GM21576 (cell line): ENCODE data around the gene ZCCHC8.

ENCODE experiments used
- ATAC-seq: cut with Tn5 transposase; IDR thresholded peaks from one replicate; pipeline ENCODE4 v1.9.1; 2021; ENCODE audit warnings: mild to moderate bottlenecking, moderate library complexity; ENCODE audit not compliant: unreplicated experiment

ZCCHC8 gene

DNA sequence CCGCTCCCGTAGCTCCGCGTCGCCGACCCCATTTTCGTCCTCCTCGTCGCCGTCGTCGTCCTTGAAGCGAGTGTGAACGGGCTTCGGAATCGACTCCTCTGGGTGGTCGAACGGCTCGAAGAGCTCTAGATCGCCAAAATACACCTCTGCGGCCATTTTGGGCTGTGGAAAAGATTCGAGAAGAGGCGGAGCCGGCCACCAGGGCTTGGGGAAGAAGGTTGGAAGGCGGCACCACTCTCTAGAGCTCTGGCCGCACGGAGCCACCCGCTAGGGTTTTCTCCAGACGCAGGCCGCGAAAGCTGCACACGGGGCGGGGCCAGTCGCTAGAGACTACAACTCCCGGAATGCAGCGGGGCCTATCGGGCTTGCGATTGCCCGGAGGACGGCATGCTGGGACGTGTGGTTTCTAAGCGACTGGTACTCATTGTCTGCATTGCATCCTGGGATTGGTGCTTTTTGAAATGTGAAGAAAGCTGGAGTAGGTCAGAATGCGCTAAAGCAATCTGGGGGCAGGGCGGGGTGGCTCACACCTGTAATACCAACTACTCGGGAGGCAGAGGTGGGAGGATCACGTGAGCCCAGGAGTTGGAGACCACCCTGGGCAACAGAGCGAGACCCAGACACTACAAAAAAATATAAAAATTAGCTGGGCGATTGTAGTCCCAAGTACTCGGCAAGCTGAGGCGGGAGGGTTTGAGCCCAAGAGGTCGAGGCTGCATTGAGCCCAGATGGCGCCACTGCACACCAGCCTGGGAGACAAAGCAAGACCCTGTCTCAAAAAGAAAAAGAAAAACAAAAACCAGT is at the start of gene ZCCHC8:
ZCCHC8 (minus strand) TSS at position 248 of the 804 bp plus-strand sequence; CDS start at position 156, 92 bp downstream.
- ATAC-seq: peak; percentile 88

DNA sequence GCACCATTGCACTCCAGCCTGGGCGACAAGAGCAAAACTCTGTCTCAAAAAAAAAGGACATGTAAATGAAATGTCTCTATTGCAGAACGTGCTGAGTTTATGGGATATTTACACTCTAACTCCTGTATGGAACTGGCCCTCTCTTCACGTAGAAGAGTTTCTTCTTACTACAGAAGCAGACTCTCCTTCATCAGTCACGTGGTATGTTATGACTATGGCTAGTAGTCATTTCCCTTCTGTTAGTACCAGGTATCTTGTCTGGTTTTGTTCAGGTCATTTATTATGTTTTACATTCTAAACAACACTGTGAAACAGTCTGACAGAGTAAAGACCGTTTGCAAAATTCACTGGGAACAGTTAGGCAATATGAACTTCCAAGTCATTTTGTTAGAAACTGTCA is 46.6 kb upstream of the ZCCHC8 start:
- ATAC-seq: no peak

DNA sequence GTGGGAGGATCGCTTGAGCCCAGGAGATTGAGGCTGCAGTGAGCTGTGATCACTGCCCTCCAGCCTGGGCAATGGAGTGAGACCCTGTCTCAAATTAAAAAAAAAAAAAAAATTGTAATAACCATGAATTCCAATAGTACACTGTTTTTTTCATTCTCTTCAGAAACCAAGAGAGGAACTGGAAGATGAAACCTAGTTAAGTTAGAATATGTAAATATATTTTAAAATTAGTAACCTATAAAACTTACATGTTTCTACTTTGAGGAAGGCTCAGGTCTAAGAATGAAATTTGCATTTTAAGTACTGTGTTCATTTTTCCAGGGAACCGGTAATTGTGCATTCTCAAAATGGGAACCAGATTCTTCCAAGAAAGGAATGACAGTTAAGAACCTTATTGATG is 45.1 kb upstream of the ZCCHC8 start:
- no peak for ATAC-seq

DNA sequence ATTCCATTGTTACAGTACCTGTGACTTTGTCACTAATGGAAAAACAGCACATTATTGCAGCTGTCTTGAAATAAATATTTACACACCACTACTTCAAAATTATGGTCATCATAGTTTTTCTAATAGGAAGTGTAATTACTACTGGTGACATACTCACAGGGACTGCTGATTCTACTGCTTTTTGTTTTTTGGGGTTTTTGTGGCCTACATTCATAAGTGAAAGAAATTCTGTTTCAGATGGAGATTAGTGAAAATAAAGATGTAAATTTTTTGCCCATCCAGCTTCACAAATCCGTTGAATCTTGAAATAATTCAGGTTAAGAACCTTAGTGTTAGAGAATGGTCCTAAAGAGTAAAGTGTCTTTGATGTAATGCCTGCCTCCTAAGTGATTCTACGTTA is 43.8 kb upstream of the ZCCHC8 start:
- ATAC-seq: no peak

DNA sequence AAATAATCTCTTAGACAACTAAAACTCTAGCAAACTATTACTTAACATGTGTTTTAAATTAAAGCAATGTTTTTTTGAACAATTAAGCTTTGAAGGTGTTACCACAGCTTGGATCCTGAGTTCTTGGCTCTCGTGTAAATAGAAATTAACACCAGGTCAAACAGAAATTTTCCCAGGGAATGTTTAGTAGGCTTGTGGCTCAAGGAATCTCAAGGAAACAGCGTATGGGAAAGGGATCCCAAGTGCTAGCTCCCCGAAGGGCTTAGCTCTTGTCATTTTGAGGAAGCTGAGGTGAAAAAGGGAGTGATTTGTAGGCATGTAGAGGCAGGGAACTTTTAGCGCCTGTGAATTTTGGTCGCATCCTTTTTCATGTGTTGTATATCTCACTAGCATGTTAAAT is 37.8 kb upstream of the ZCCHC8 start:
- no peak for ATAC-seq

DNA sequence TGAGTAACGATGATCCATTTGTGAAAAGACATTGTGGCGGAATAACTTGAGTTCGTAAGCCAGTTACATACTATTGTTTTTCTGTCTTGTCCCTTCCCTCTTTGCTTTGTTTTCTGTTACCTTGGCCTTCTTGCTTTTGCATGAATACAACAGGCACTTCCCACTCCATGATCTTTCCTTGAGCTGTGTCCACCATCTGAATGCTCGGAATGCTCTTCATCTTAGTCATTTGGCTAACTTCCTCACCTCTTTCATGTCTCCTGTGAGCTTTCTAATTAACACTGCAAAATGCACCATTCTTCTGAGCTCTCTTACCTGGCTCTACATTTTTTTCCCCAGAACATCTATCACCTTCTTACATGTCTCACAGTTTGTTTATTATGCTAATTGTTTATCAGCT is 36.3 kb upstream of the ZCCHC8 start:
- ATAC-seq: no peak

DNA sequence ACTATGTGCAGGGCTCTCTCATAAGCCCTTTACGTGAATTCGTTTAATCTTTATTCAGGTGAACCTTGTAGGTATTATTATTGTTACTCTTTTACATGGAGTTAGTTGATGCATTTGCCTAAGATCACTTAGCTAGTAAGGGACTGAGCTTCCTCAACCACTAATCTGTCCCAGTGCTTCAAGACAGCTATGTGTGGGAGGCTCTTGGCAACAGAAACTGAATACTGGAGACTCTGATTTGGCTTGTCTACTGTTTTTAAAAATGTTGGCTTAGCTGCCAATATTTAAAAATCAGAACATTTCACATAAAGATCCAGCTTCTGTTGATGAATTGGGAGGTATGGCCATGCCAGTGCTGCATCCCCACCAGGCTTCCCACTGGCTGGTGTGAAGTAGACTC is 33.1 kb upstream of the ZCCHC8 start:
- ATAC-seq: no peak

DNA sequence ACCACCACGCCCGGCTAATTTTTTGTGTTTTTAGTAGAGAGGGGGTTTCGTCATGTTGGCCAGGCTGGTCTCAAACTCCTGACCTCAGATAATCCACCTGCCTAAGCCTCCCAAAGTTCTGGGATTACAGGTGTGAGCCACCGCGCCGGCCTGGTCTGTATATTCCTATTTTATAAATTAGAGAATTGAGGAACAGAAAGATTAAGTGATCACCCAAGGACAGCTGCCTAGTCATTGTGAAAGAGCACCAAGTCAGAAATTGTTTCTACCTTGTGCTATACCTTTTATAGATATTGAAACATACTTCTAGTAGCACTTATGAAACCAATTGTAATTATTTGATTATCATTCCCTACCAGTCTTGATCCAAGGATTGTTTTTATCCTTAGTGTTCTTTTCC is 28.3 kb upstream of the ZCCHC8 start:
- ATAC-seq: no peak

DNA sequence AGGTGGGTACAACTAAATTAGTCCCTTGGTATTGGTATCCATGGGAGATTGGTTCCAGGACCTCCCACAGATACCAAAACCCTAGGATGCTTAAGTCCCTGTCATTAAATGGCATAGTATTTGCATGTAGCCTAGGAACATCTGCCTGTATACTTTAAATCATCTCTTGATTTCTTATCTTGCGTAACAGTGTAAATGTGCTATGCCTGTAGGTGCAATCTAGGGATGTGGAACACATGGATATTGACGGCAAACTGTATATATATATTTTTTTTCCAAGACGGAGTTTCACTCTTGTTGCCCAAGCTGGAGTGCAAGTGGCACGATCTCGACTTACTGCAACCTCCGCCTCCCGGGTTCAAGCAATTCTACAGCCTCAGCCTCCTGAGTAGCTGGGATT is 27.9 kb upstream of the ZCCHC8 start:
- ATAC-seq: no peak

DNA sequence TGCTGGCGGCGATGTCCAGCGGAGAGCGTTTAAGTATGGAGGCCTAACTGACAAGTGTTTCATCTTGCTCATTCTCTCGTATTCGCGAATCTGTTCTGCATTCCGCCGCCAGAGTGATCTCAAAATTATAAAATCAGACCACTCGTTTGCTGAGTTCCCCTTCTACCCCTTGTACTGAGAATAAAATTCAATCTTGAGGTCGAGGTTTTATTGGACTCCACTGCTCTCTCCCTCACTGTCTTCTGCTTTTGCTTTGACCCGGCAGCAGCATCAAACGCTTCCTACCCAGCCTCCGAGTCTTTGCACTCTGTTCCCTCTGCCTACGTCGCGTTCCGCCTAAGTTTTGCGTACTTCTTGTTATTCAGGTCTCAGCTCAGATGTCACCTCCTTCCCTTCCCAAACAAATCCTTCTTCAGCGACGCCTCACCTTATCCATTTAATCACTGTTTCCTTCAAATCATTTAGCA is 26.8 kb upstream of the ZCCHC8 start:
- no peak for ATAC-seq

DNA sequence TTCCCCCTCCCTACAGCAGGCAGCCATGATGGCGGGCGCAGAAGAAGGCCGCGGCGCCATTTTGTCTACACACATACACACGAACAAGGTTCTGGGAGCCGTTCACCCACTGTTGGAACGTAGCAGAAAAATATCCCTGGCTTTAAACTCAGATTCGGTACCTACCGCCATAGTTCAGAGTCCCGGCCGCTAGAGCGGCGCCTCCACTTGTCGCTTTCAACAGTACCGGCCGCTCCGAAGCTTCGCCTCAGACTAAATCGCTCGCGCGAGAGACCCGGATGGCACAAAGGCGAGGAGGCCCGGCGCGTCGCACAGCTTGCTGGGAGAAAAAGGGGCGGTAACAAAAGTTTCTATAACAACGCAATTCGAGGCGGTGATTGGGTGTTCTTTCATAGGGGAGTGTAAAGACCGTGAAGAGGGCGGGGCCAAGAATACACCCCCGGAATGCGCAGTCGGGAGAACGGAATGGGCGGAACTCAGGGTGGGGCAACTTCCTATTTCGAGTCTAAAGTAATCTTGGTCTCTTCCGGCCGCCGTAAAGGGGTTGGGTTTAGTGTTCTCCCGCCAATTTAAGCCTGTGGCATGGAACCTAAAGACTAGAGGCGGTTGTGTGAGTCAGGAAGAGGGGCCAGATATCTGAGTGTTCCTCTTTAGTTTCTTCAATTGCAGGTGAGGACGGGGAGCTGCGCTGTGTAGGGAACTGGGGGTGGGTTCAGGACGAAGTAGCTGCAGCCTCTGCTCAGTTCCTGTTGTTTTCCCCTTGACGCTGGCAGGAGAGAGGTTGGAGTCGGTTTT is 26.1 kb upstream of the ZCCHC8 start, which contains the start of the genes KNTC1 and RSRC2:
KNTC1 (plus strand) TSS at position 567 of the 795 bp plus-strand sequence. CDS start 2,815 bp downstream, outside the sequence.
RSRC2 (minus strand) TSS at position 254 of the 795 bp plus-strand sequence; CDS start at position 171, 83 bp downstream.
- ATAC-seq: peak; percentile 93

DNA sequence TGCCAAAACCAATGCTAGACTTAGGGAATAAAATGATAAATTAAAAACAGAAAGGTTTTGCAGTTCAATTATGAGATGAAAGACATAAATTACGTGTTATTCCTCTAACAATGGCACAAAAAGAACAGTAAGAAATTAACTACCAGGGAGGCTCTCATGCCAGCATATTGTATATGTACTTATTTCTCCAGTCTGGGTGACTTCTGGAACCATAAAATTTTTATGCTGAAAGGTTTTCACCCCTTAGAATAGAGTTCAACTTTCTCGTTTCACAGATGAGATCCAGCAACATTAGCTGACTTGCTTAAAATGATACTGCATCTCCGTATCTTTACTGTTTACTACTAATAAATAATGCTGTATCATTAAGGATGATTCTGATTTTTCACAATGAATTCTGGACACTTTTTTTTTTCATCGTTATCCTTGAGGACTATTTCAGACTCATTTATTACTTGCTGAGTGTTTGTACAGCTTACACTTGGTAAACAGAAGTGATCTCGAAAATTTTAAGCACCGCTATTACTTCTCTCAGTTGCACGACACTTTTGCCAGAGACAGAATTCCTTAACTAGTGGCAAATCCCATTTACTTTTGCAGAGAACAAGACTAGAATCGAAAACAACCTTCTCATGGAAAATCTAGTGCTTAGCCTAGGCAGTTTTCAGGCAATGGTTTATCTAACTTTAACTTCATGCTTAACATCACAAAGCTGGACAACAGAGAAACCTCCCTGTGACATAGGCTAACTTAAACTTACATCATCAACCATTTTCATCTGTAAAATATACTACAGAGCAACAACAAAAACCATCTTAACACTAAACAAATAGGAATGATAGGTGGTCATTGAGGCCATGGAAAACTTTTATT is 23.4 kb upstream of the ZCCHC8 start:
- ATAC-seq: no peak

DNA sequence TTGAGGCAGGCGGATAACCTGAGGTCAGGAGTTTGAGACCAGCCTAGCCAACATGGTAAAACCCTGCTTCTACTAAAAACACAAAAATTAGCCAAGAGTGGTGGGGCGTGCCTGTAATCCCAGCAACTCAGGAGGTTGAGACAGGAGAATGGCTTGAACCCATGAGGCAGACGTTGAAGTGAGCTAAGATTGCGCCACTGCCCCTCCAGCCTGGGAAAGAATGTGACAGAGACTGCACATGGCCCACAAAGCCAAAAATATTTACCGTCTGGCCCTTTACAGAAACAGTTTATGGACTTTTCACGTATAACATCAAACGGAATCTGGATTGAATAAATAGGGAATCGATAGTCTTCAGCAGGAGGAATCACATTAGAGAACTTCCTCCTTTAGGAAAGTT is 22.5 kb upstream of the ZCCHC8 start:
- no peak for ATAC-seq

DNA sequence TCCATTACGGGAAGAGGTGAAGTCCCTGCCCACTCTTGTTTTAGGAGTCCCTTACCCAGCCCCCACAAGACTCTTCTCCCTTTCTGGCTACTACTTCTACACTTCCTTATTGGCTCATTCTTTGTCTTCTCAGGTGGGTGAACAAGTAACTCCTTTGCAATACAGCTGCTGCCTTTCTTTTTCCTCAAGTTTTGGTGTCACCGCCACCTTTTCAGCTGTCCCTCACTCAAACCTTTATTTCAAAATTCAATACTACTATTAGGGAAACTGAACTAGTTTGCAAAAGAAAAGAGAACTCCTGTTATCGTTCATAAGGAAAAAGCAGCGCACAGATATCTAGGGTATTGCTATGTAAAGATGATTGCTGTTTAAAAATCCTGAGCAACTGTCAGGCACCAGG is 19.9 kb upstream of the ZCCHC8 start:
- ATAC-seq: no peak

DNA sequence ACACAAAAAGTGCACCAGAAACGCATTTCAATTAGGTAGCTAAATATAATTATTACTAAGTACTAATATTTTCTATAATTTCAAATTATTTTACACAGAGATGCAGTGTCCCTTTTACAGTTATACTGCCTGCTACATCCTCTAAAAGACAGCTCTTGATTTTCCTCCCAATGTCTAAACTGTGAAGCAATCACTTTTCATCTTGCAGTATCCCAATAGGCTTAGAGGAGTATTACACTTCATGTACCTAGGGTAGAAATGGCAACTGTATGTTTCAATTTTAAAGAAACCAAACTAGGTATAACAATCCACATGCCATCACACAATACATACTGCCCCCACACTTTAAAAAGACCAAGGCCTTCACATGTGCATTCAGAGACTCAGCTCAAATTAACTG is 18.7 kb upstream of the ZCCHC8 start:
- no peak for ATAC-seq

DNA sequence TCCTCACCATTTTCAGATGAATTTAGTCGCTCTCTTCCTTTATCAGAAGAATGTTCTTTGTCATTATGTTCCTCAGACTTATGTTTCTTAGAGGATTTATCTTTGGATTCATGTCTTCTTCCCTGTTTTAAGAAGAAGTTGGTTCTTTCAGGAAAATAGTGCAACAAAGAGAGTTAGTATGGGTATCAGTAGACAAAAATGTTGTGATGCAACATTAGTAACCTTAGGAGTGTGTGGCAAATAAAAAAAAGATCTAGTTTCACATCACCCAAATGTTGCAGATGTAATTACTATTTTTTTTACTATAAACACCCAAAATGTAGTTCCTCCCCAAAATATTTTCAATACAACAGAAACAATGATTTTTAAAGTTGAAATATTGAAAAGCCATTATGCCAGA is 18.2 kb upstream of the ZCCHC8 start:
- no peak for ATAC-seq

DNA sequence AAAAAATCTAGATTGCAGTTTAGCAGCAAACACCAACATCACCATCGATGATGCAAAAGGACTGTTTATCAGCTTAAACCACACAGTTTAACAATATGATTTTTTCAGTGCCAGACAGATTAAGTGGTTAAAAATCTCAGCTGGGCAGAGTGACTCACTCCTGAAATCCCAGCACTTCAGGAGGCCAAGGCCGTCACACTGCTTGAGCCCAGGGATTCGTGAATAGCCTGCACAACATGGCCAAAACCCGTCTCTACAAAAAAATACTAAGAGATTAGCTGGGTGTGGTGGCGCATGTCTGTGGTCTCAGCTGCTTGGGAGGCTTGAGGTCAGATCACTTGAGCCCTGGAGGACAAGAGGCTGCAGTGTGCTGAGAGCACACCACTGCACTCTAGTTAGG is 17.1 kb upstream of the ZCCHC8 start:
- no peak for ATAC-seq

DNA sequence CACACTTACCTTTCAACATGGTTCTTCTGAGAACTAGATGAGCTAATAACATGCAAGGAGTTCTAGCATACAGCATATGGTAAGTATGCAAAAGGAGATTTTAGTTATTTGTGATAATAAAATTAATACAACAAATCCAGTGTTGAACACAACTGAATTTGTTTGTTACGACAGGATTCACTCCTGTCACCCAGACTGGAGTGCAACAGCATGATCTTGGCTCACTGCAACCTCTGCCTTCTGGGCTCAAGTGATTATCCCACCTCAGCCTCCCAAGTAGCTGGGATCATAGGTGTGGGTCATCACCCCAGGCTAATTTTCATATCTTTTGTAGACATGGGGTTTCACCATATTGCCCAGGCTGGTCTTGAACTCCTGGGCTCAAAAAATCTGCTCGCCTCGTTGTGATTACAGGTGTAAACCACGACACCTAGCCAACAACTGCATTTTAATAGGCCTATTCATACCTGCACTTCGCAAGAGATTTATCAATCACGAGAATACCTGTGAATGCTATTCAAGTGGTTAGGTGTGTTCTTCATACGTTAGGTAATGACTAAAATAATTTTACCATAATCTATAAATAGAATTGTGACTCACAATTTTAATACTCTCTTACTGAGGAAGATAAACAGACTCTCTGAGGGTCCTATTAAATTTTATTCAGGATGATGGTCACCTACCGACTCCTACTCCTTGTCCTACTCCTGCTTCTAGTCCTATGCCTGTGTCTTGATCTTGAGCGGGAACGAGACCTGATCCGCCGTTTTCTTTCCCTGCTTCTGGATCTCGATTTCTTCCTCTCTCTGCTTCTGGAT is 16.0 kb upstream of the ZCCHC8 start:
- ATAC-seq: no peak

DNA sequence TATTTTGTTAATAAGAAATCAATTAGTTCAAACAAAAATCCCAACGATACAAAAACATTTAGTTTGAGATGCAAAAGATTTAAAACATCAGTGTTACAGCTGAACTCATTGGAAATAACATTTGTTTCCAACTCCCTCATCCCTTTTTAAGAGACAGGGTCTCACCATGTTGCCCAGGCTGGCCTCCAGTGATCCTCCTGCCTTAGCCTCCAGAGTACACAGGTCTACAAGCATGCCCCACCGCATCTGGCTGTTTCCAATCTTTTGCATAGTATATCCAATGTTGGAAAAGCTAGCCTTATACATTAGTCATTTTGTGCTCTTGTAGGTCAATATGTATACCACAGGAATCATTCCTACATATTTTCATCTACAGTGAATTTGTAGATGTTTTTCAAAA is 14.5 kb upstream of the ZCCHC8 start:
- ATAC-seq: no peak

DNA sequence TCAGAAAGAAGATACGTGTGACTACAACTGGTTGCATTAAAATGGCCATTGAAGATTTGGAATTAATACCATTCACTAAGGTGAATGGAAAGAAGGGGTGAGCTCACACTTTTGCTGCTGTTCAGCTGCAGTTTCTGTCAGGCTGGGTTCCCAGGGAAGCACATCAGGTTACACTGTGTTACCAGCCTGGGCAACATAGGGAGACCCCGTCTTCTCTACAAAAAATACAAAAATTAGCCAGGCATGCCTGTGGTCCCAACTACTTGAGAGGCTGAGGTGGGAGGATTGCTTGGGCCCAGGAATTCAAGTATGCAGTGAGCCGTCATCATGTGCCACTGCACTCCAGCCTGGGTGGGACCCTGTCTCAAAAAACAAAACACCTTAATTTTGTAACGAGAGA is 12.9 kb upstream of the ZCCHC8 start:
- no peak for ATAC-seq
